SHP77 treated with DMSO at 0.1 percent for 48 hours (cell line): ENCODE measurements around the gene IZUMO1R.
"Not testable (repeated sequence)": the region's sequence is repeated elsewhere in the genome, so short reads cannot be mapped to it uniquely, and the experiment has no call there.

Experiments
- DNase-seq: peaks from one replicate; lab custom pipeline; 2025; lab: John Stamatoyannopoulos, UW

Gene IZUMO1R

DNA sequence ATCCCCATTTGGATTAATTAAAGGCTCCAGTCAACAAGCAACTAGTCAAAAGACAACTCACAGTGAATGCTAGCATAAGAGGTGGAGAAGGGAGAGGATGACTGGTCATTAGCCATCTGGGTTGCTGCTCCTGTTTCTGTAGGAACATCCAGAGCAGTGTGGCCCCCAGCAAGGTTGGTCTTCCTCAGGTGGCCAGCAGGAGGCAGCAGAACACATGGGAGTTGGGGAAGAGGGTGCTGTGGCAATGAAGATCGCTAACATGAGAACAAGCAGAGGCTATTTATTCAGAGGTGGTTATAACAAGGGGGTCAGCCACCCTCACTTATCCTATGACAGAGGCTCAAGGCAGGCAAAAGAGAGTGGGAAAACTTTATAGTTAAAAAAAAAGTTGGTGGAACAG is 21.3 kb downstream of the IZUMO1R start:
- DNase-seq, result no peak

DNA sequence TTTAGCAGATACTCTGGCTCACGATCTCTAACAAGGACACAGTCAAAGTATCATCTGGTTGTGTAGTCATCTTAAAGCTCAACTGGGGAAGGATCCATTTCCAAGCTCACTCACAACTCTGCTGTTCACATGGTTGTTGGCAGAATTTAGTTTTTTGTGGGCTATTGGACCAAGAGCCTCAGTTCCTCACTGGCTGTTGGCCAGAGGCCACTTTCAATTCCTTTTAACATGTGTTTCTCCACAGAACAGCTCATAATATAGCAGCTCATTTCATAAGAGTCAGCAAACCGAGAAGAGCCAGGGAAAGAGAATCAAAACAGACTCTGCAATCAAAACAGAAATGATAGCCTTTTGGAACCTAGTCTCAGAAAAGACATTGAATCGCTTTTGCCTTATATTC is 22.6 kb downstream of the IZUMO1R start:
- no peak for DNase-seq

DNA sequence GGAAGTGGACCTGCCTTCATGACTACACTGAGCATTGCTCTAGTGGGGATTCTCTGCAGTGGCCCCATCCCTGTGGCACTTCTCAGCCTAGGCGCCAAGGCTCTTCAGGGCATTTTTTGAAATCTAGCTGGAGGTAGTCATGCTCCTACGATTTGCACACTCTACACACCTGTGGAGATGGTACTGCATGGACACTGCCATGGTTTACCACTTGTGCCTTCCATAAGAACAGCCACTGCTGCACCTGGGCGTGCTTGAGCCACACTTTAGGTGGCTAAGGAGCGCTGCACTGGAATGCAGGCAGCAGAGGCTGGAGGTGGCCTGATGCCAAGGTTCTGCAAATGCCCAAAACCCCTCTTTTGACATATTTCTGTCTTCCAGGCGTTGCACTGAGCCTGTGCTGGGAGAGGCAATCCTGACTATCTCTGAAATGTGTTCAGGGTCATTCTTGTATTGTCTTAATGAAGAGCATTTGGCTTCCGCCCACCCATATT is 24.3 kb downstream of the IZUMO1R start:
- DNase-seq, result no peak

- DNase-seq, result no peak
These were observed 25.1 kb downstream of the IZUMO1R start for GRCh38 chr11:94329501-94329900.

- no peak for DNase-seq
These were observed 26.4 kb downstream of the IZUMO1R start for GRCh38 chr11:94330789-94331188.

- DNase-seq, result no peak
These were observed 28.4 kb downstream of the IZUMO1R start for GRCh38 chr11:94332814-94333213.

DNA sequence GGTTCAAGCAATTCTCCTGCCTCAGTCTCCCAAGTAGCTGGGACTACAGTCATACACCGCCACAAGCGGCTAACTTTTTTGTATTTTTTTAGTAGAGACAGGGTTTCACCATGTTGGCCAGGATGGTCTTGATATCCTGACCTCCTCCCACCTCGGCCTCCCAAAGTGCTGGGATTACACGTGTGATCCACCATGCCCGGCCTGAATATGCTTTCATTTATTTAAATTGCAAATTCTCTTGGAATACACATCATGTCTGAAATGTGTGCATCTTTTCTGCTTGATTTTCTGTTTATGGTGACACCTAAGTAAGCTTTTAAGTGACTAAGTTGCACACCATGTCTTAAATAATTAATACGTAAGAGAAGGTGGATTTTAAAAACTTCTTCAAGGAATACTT is 31.7 kb downstream of the IZUMO1R start:
- DNase-seq, result no peak

- DNase-seq, result no peak
These were observed 34.3 kb downstream of the IZUMO1R start for GRCh38 chr11:94338651-94339050.

DNA sequence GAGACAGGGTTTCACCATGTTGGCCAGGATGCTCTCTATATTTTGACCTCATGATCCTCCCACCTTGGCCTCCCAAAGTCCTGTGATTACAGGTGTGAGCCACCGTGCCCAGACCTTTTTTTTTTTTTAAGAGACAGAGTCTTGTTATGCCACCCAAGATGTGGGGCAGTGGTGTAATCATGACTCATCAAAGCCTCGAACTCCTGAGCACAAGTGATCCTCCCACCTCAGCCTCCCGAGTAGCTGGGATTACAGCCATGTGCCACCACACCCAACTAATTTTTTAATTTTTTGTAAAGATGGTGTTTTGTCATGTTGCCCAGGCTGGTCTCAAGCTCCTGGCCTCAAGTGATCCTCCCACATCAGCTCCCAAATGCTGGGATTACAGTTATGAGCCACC is 37.9 kb downstream of the IZUMO1R start:
- no peak for DNase-seq

DNA sequence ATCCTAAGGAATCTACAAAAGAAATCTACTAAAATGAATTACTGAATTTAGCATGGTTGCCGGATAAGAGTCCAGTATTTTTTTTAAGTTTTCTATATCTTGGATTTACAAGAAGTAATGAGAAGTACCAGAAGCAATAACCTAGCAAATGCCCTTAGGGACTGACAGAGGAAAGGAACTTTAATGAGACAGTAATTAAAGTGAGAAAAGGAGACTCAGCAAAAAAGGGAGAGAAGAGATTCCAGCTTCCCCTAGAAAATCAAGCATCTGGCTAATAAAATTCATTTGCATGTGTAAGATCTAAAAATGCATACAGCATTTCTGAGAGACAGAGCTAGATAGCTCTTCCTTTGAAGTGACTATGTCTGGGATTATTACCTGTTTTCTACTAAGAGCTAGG is 39.1 kb downstream of the IZUMO1R start:
- no peak for DNase-seq

GRCh38 chr11:94346311-94346710 is 41.9 kb downstream of the IZUMO1R start:
- DNase-seq, result not testable (repeated sequence)

GRCh38 chr11:94350850-94351563 is 46.6 kb downstream of the IZUMO1R start:
- DNase-seq, result not testable (repeated sequence)
